SW 1271 (cell line): ENCODE results near the gene GALNT10.

Source experiments
- DNase-seq, 2 experiments: peaks; one replicate each; lab custom pipeline; 2025; lab: John Stamatoyannopoulos, UW

Gene GALNT10

GRCh38 chr5:154268073-154268472 is 77.5 kb downstream of the GALNT10 start:
- no peak for DNase-seq

GRCh38 chr5:154269414-154269813 is 78.9 kb downstream of the GALNT10 start:
- no peak for DNase-seq

GRCh38 chr5:154271466-154271865 is 80.9 kb downstream of the GALNT10 start:
- DNase-seq, result no peak

GRCh38 chr5:154271936-154272514 is 81.5 kb downstream of the GALNT10 start:
- no peak for DNase-seq

GRCh38 chr5:154273028-154273617 is 82.6 kb downstream of the GALNT10 start:
- DNase-seq, result no peak

GRCh38 chr5:154273963-154274827 is 83.7 kb downstream of the GALNT10 start:
- DNase-seq, result no peak

- no peak for DNase-seq
These were observed 84.3 kb downstream of the GALNT10 start for GRCh38 chr5:154274828-154275185.

GRCh38 chr5:154275566-154275965 is 85.0 kb downstream of the GALNT10 start:
- no peak for DNase-seq

GRCh38 chr5:154276261-154276972 is 85.9 kb downstream of the GALNT10 start:
- DNase-seq, result no peak

- DNase-seq, result no peak
These were observed 86.4 kb downstream of the GALNT10 start for GRCh38 chr5:154276973-154277331.

- no peak for DNase-seq
These were observed 87.0 kb downstream of the GALNT10 start for GRCh38 chr5:154277499-154277898.

- no peak for DNase-seq
These were observed 87.7 kb downstream of the GALNT10 start for GRCh38 chr5:154278186-154278585.

- DNase-seq, result no peak
These were observed 88.4 kb downstream of the GALNT10 start for GRCh38 chr5:154278908-154279307.

- DNase-seq, result no peak
These were observed 93.9 kb downstream of the GALNT10 start for GRCh38 chr5:154284433-154284832.

- peak in 1 of 2 experiments; percentile 51 for DNase-seq
These were observed 95.3 kb downstream of the GALNT10 start for GRCh38 chr5:154285661-154286408.

- DNase-seq, result no peak
These were observed 96.0 kb downstream of the GALNT10 start for GRCh38 chr5:154286557-154286956.

- peak in 1 of 2 experiments; percentile 83 for DNase-seq
These were observed 96.6 kb downstream of the GALNT10 start for GRCh38 chr5:154287136-154287535.

GRCh38 chr5:154288145-154288544 is 97.6 kb downstream of the GALNT10 start:
- DNase-seq, result peak in 1 of 2 experiments; percentile 10

GRCh38 chr5:154291917-154292316 is 101.4 kb downstream of the GALNT10 start:
- no peak for DNase-seq

GRCh38 chr5:154293219-154293618 is 102.7 kb downstream of the GALNT10 start:
- DNase-seq, result no peak

GRCh38 chr5:154295551-154295950 is 105.0 kb downstream of the GALNT10 start:
- no peak for DNase-seq
